Thyroid gland (tissue), 4 donors: Measurements from ENCODE around the gene AP1S3. TPM values are rescaled to one million over a fixed set of nuclear protein-coding genes. Genes with fewer than 3 reads are reported as not detected.

Experiments used
- DNase-seq, 2 donors: peaks; one replicate each; pipeline ENCODE4 v3.0.0-alpha.2; 2019
- H3K27ac ChIP-seq, 3 donors: fragments of 200-600 bp; sonication (generic); 1 replicate in 2 of 3; 2 replicates in 1 of 3; pipeline ENCODE4 v1.5.1; 2016 to 2019; ENCODE audit warnings: mild to moderate bottlenecking in 1 of 3, moderate library complexity in 1 of 3
- H3K27me3 ChIP-seq: fragments of 200-600 bp; sonication (generic); one replicate; pipeline ENCODE4 v1.5.1; 2019
- H3K36me3 ChIP-seq, 2 donors: fragments of 200-600 bp; sonication (generic); one replicate each; pipeline ENCODE4 v1.5.1; 2016 to 2019
- H3K4me1 ChIP-seq, 2 donors: fragments of 200-600 bp; sonication (generic); one replicate each; pipeline ENCODE4 v1.5.1; 2017 to 2019
- H3K4me3 ChIP-seq, 3 donors: fragments of 200-600 bp; sonication (generic); replicated peaks in 1 of 3; 1 replicate in 2 of 3; 2 replicates in 1 of 3; pipeline ENCODE4 v1.5.1; 2016; ENCODE audit warnings: mild to moderate bottlenecking in 1 of 3
- H3K9me3 ChIP-seq: fragments of 200-600 bp; sonication (generic); one replicate; pipeline ENCODE4 v1.5.1; 2017
- POLR2A ChIP-seq, 2 donors: fragments of 450-650 bp; IDR thresholded peaks; one replicate each; pipeline ENCODE4 v1.6.1; 2017; ENCODE audit warnings: antibody characterized with exemption in 2 of 2, mild to moderate bottlenecking in 2 of 2, moderate library complexity in 1 of 2
- WGBS, 2 donors: methylation state at CpG; one replicate each; pipeline ENCODE4 v1.1.5; 2017; 5-methylcytosine and 5-hydroxymethylcytosine counted together
- intact Hi-C: fragments of 100-400 bp; cut with DNase I; formaldehyde crosslinking; loops from one replicate; pipeline ENCODE4 v1.15.1; 2023
- total RNA-seq, 4 donors: library from RNA; depleted of rRNA; stranded (reverse); fragments of >200 nt; gene quantifications; one replicate each; pipeline ENCODE4 v1.2.3, GENCODE V29; 2016
- TF ChIP-seq, protein P1 (sequence below), 6 experiments: fragments of 200-600 bp in 3 of 6; fragments of 450-650 bp in 3 of 6; sonication (generic) in 3 of 6; IDR thresholded peaks; one replicate each; pipeline ENCODE4 v1.5.1; 2016 to 2019; ENCODE audit warnings: antibody characterized with exemption in 6 of 6, mild to moderate bottlenecking in 2 of 6, inconsistent platforms in 1 of 6, moderate library complexity in 1 of 6

The AP1S3 gene
- total RNA-seq, 4 donors from 2014 or later, result 37.5 to 92.6 (median 44.8) TPM

DNA sequence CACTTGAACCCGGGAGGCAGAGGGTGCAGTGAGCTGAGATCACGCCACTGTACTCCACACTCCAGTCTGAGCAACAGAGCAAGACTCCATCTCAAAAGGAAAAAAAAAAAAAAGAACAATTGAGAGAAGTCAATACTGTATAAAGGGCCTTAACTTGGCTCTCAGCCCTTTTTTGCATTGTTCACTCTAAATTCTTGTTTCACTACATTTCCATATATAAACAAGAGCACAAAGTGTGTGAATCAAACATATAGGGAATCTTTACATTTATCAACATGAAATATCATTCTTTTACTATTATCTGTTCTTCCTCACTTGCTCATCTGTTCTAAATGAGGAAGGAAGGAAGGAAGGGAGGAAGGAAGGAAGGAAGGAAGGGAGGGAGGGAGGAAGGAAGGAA is 90.8 kb downstream of the AP1S3 start:
- H3K36me3 ChIP-seq, result no peaks in the 10 kb centered on the region
- DNase-seq, result no peak
- intact Hi-C loops, result no loop called here
- no peaks in the 10 kb centered on the region for H3K9me3 ChIP-seq
- no peaks in the 10 kb centered on the region for H3K27me3 ChIP-seq
- peak overlapping the region in 2 of 3 donors; percentile 71 to 90 for H3K27ac ChIP-seq
- 38 to 56% methylated on average over 2 of the region's 2 CpGs for WGBS, 2 donors
- H3K4me3 ChIP-seq, result no peak overlapping the region
- H3K4me1 ChIP-seq, result peaks cover 33 to 38% of the 10 kb centered on the region in 2 donors
- TF ChIP-seq POLR2A (IDR thresholded peaks at IDR 0.05), result no peak
- TF ChIP-seq, protein P1, sequence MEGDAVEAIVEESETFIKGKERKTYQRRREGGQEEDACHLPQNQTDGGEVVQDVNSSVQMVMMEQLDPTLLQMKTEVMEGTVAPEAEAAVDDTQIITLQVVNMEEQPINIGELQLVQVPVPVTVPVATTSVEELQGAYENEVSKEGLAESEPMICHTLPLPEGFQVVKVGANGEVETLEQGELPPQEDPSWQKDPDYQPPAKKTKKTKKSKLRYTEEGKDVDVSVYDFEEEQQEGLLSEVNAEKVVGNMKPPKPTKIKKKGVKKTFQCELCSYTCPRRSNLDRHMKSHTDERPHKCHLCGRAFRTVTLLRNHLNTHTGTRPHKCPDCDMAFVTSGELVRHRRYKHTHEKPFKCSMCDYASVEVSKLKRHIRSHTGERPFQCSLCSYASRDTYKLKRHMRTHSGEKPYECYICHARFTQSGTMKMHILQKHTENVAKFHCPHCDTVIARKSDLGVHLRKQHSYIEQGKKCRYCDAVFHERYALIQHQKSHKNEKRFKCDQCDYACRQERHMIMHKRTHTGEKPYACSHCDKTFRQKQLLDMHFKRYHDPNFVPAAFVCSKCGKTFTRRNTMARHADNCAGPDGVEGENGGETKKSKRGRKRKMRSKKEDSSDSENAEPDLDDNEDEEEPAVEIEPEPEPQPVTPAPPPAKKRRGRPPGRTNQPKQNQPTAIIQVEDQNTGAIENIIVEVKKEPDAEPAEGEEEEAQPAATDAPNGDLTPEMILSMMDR (IDR thresholded peaks at IDR 0.05), result no peak

DNA sequence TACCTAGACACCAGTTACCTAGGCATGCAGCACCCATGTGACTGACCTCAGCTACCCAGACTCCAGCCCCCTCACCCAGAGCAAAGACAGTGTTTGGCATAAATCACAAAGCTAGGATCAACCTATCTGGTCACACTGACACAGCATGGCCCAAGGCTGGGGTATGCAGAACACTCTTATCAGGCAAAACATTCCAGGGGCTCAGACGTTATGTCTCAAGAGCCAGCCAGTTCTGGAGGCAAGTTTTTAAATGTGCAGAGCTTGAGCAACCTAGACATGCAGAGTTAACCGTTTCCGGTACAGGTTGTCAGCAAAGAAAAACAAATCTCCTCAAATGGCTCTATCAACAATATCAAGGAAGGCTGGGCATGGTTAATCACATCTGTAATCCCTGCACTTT is 92.8 kb downstream of the AP1S3 start:
- no peaks in the 10 kb centered on the region for H3K9me3 ChIP-seq
- WGBS, 2 donors, result 25 to 34% methylated on average over 3 of the region's 3 CpGs
- intact Hi-C loops, result no loop called here
- TF ChIP-seq POLR2A (IDR thresholded peaks at IDR 0.05), result peak in 1 of 2 donors; percentile 47
- TF ChIP-seq, protein P1 (IDR thresholded peaks at IDR 0.05), result no peak
- no peaks in the 10 kb centered on the region for H3K36me3 ChIP-seq
- H3K4me3 ChIP-seq, result no peak overlapping the region
- peak; percentile 71 to 78 for DNase-seq
- no peaks in the 10 kb centered on the region for H3K27me3 ChIP-seq
- H3K27ac ChIP-seq, result peak overlapping the region; percentile 48 to 90 (median 71)
- H3K4me1 ChIP-seq, result peaks cover 33 to 41% of the 10 kb centered on the region in 2 donors

DNA sequence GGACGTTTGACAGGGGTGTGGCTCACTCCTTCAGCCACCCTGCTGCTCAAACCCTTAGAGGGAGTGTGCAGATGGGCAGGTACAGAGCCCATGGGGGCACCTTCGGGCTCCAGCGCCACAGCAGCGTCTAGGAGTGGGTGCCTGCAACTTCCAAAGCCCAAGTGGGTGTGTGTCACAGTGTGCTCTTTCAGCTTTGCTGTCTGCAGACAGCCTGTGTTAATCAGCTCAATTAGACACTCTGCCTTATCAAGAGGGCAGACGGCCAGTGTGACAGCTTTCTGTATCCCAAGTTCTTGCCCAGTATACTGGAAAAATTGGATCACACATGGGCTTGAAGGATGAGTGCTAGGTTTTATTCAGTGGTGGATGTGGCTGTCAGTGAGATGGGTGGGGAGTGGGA is 96.7 kb downstream of the AP1S3 start:
- TF ChIP-seq POLR2A (IDR thresholded peaks at IDR 0.05), result no peak
- TF ChIP-seq, protein P1 (IDR thresholded peaks at IDR 0.05), result no peak
- WGBS, 2 donors, result 72 to 73% methylated on average over 5 of the region's 5 CpGs
- Histone ChIP-seq H3K27me3 (no peaks in the 10 kb centered on the region), H3K27ac (no peak overlapping the region), H3K36me3 (no peaks in the 10 kb centered on the region), H3K4me3 (no peak overlapping the region), H3K4me1 (peaks cover 19 to 32% of the 10 kb centered on the region in 2 donors), H3K9me3 (no peaks in the 10 kb centered on the region)
- intact Hi-C loops, result no loop called here
- DNase-seq, result no peak

DNA sequence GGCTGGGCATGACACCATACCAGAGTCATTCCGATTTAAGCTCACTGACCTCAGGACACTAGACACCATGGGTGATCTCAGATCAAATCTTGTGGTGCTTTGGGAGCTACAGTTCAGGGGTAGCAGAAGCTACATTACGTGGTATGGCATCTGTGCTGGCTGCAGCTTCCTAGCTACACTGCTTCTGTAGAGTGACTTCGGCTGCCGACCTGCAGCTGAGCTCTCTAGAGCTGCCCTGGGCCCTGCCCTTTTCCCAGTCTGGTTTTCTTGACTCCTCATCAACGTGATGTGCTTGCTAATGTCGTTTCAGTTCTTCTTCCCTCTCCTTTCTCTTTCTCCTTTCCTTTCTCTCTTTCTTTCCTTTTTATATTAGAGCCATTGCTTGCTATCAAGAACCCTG is 100.2 kb downstream of the AP1S3 start:
- H3K4me3 ChIP-seq, result no peak overlapping the region
- no peaks in the 10 kb centered on the region for H3K27me3 ChIP-seq
- no peak overlapping the region for H3K27ac ChIP-seq
- WGBS, 2 donors, result 93% methylated on average over 6 of the region's 6 CpGs
- H3K9me3 ChIP-seq, result no peaks in the 10 kb centered on the region
- no peaks in the 10 kb centered on the region for H3K36me3 ChIP-seq
- no peak for TF ChIP-seq POLR2A (IDR thresholded peaks at IDR 0.05)
- TF ChIP-seq, protein P1 (IDR thresholded peaks at IDR 0.05), result no peak
- no peak for DNase-seq
- intact Hi-C loops, result no loop called here
- H3K4me1 ChIP-seq, result peaks cover 0 to 5% of the 10 kb centered on the region in 2 donors

DNA sequence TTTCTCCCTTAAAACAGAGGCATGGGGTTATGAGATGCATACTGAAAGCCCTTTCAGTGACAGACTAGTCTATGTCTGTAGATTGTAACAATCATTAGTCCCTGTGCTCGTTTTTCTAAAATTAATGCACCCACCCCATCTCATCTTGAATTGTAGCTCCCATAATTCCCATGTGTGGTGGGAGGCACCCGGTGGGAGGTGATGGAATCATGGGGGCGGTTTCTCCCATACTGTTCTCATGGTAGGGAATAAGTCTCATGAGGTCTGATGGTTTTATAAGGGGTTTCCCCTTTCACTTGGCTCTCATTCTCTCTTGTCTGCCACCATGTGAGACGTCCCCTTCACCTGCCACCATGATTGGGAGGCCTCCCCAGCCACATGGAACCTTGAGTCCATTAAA is 100.9 kb downstream of the AP1S3 start:
- intact Hi-C loops, result no loop called here

More for the DNA sequence above, 100.9 kb downstream of the AP1S3 start:
- Histone ChIP-seq H3K27ac (no peak overlapping the region), H3K4me1 (peaks cover 0 to 2% of the 10 kb centered on the region in 2 donors), H3K27me3 (no peaks in the 10 kb centered on the region), H3K36me3 (no peaks in the 10 kb centered on the region), H3K4me3 (no peak overlapping the region), H3K9me3 (no peaks in the 10 kb centered on the region)
- no peak for DNase-seq
- WGBS, 2 donors, result 89 to 95% methylated on average over 4 of the region's 4 CpGs
- TF ChIP-seq POLR2A (IDR thresholded peaks at IDR 0.05), result no peak
- TF ChIP-seq, protein P1 (IDR thresholded peaks at IDR 0.05), result no peak
